ENCODE measurements around the gene TM4SF4.

Gene TM4SF4

GRCh38 chr3:149462051-149462450 lies 12.4 kb upstream of the TM4SF4 start:
- TF ChIP-seq EZH2phosphoT487 (IDR thresholded peaks at IDR 0.05; ENCODE audit: borderline replicate concordance) (no peak), CTCF (conservative IDR thresholded peaks at IDR 0.05; ENCODE audit: low read length) (no peak)
- Histone ChIP-seq H3K9me2 (replicated peaks; ENCODE audit: low read depth, low read length) (no peaks in the 10 kb centered on the region), H3K79me2 (ENCODE audit: insufficient read depth, low read length) (no peaks in the 10 kb centered on the region), H3F3A (ENCODE audit: low read depth) (no peaks in the 10 kb centered on the region), H3K9me3 (ENCODE audit: insufficient read depth, low read depth, low read length) (no peaks in the 10 kb centered on the region), H3K36me3 (ENCODE audit: insufficient read depth, low read length) (no peaks in the 10 kb centered on the region), H3K4me2 (ENCODE audit: low read depth, low read length, poor library complexity, severe bottlenecking) (no peak overlapping the region), H3K9ac (ENCODE audit: low read depth, low read length, poor library complexity, severe bottlenecking) (no peak overlapping the region), H3K4me1 (ENCODE audit: insufficient read depth, low read length, poor library complexity, severe bottlenecking) (no peaks in the 10 kb centered on the region), H2AFZ (ENCODE audit: low read length) (no peak overlapping the region), H4K20me1 (ENCODE audit: insufficient read depth, low read length, poor library complexity, severe bottlenecking) (no peaks in the 10 kb centered on the region), H3K4me3 (ENCODE audit: low read length, poor library complexity, severe bottlenecking) (no peak overlapping the region), H3K27me3 (ENCODE audit: insufficient read depth, low read length, poor library complexity, severe bottlenecking) (no peaks in the 10 kb centered on the region)

- Histone ChIP-seq H2AFZ (ENCODE audit: low read length) (no peak overlapping the region), H3F3A (ENCODE audit: low read depth) (no peaks in the 10 kb centered on the region), H3K79me2 (ENCODE audit: insufficient read depth, low read length) (no peaks in the 10 kb centered on the region), H3K9me3 (ENCODE audit: insufficient read depth, low read depth, low read length) (no peaks in the 10 kb centered on the region), H3K4me2 (ENCODE audit: low read depth, low read length, poor library complexity, severe bottlenecking) (no peak overlapping the region), H3K36me3 (ENCODE audit: insufficient read depth, low read length) (no peaks in the 10 kb centered on the region), H3K9ac (ENCODE audit: low read depth, low read length, poor library complexity, severe bottlenecking) (no peak overlapping the region), H3K4me3 (ENCODE audit: low read length, poor library complexity, severe bottlenecking) (no peak overlapping the region), H3K27me3 (ENCODE audit: insufficient read depth, low read length, poor library complexity, severe bottlenecking) (no peaks in the 10 kb centered on the region), H3K4me1 (ENCODE audit: insufficient read depth, low read length, poor library complexity, severe bottlenecking) (no peaks in the 10 kb centered on the region), H3K9me2 (replicated peaks; ENCODE audit: low read depth, low read length) (no peaks in the 10 kb centered on the region), H4K20me1 (ENCODE audit: insufficient read depth, low read length, poor library complexity, severe bottlenecking) (no peaks in the 10 kb centered on the region)
- TF ChIP-seq EZH2phosphoT487 (IDR thresholded peaks at IDR 0.05; ENCODE audit: borderline replicate concordance) (no peak), CTCF (conservative IDR thresholded peaks at IDR 0.05; ENCODE audit: low read length) (no peak)
Measured at GRCh38 chr3:149462581-149463011, 11.9 kb upstream of the TM4SF4 start.

GRCh38 chr3:149463921-149464320 lies 10.6 kb upstream of the TM4SF4 start:
- Histone ChIP-seq H3K4me3 (ENCODE audit: low read length, poor library complexity, severe bottlenecking) (no peak overlapping the region), H3K4me2 (ENCODE audit: low read depth, low read length, poor library complexity, severe bottlenecking) (no peak overlapping the region), H4K20me1 (ENCODE audit: insufficient read depth, low read length, poor library complexity, severe bottlenecking) (no peaks in the 10 kb centered on the region), H3K36me3 (ENCODE audit: insufficient read depth, low read length) (no peaks in the 10 kb centered on the region), H2AFZ (ENCODE audit: low read length) (no peak overlapping the region), H3K9me3 (ENCODE audit: insufficient read depth, low read depth, low read length) (no peaks in the 10 kb centered on the region), H3K79me2 (ENCODE audit: insufficient read depth, low read length) (no peaks in the 10 kb centered on the region), H3F3A (ENCODE audit: low read depth) (no peaks in the 10 kb centered on the region), H3K9ac (ENCODE audit: low read depth, low read length, poor library complexity, severe bottlenecking) (no peak overlapping the region), H3K27me3 (ENCODE audit: insufficient read depth, low read length, poor library complexity, severe bottlenecking) (no peaks in the 10 kb centered on the region), H3K9me2 (replicated peaks; ENCODE audit: low read depth, low read length) (no peaks in the 10 kb centered on the region), H3K4me1 (ENCODE audit: insufficient read depth, low read length, poor library complexity, severe bottlenecking) (no peaks in the 10 kb centered on the region)
- TF ChIP-seq CTCF (conservative IDR thresholded peaks at IDR 0.05; ENCODE audit: low read length): no peak
- TF ChIP-seq EZH2phosphoT487 (IDR thresholded peaks at IDR 0.05; ENCODE audit: borderline replicate concordance): no peak

Measured in Loucy (cell line).